Aorta (tissue), 5 donors: ENCODE data around the gene DOK6. TPM values are rescaled to one million over a fixed set of nuclear protein-coding genes. Genes with fewer than 3 reads are reported as not detected.

Experiments used
- ATAC-seq: fragments of 200-7000 bp; cut with Tn5 transposase; one replicate; pipeline ENCODE4 v1.9.1; 2022; ENCODE audit warnings: moderate library complexity; ENCODE audit not compliant: low FRiP score
- DNase-seq, 2 donors: peaks; one replicate each; pipeline ENCODE4 v3.0.0-alpha.2; 2020
- H3K27ac ChIP-seq, 2 donors: one replicate each; pipeline ENCODE4 v1.5.1; 2013; ENCODE audit warnings: low read length in 2 of 2, mild to moderate bottlenecking in 2 of 2, moderate library complexity in 2 of 2, control low read depth in 1 of 2, inconsistent platforms in 1 of 2, low read depth in 1 of 2
- H3K27me3 ChIP-seq, 2 donors: one replicate each; pipeline ENCODE4 v1.6.1; 2013; ENCODE audit warnings: control low read depth in 1 of 2, low read length in 1 of 2, mild to moderate bottlenecking in 1 of 2, moderate library complexity in 1 of 2; ENCODE audit not compliant: insufficient read depth in 2 of 2, control insufficient read depth in 1 of 2
- H3K36me3 ChIP-seq, 2 donors: one replicate each; pipeline ENCODE4 v1.6.1; 2013; ENCODE audit warnings: control low read depth in 1 of 2, low read length in 1 of 2, mild to moderate bottlenecking in 1 of 2; ENCODE audit not compliant: insufficient read depth in 2 of 2, control insufficient read depth in 1 of 2
- H3K4me1 ChIP-seq, 2 donors: one replicate each; pipeline ENCODE4 v1.6.1; 2013; ENCODE audit warnings: low read length in 2 of 2, control low read depth in 1 of 2, mild to moderate bottlenecking in 1 of 2, moderate library complexity in 1 of 2; ENCODE audit not compliant: insufficient read depth in 2 of 2, control insufficient read depth in 1 of 2
- H3K4me3 ChIP-seq, 2 donors: one replicate each; pipeline ENCODE4 v1.5.1; 2013; ENCODE audit warnings: low read length in 2 of 2, control low read depth in 1 of 2, mild to moderate bottlenecking in 1 of 2
- H3K9me3 ChIP-seq: one replicate; pipeline ENCODE4 v1.6.1; 2013; ENCODE audit warnings: mild to moderate bottlenecking, low read length; ENCODE audit not compliant: control insufficient read depth
- WGBS, 2 donors: extraction: QIAGEN DNeasy Blood & Tissue Kit; methylation state at CpG; one replicate each; pipeline ENCODE4 v1.1.7; 2013; 5-methylcytosine and 5-hydroxymethylcytosine counted together
- intact Hi-C, 2 donors: fragments of 100-400 bp; cut with DNase I; formaldehyde crosslinking; loops; one replicate each; pipeline versions ENCODE4 v1.14.2 to v1.15.0; 2022
- polyA plus RNA-seq, 2 donors: library from polyadenylated mRNA; stranded (reverse); fragments of 200-250 nt; gene quantifications; one replicate each; pipeline ENCODE4 v1.2.3, GENCODE V29; 2013
- total RNA-seq, 2 donors: library from RNA; stranded (reverse); fragmentation: NEBNext Ultra II Directional; extraction: Animal tissue kit (Norgen Biotek cat#: 25700); gene quantifications; one replicate each; pipeline ENCODE4 v1.2.1, GENCODE V29; 2021
- donor health status: healthy with polysubstance abuse.
- donor health status: Bipolar disorder and iron deficiency.
- donor health status: DM: no; HTN: no; CAD: no.
- donor health status: DM: no; HTN: no; CAD: no.
- donor health status: DM: yes; HTN: yes; CAD: no.

Gene DOK6
- total and polyA plus RNA-seq, 4 donors, result 1.2 to 6.3 (median 3.9) TPM

- no peaks in the 10 kb centered on the region for H3K9me3 ChIP-seq
- intact Hi-C loops, result no loop called here
- WGBS, 2 donors, result 92 to 94% methylated on average over 3 of the region's 3 CpGs
Observed at GRCh38 chr18:69697689-69698088, 297.0 kb downstream of the DOK6 start.

DNA sequence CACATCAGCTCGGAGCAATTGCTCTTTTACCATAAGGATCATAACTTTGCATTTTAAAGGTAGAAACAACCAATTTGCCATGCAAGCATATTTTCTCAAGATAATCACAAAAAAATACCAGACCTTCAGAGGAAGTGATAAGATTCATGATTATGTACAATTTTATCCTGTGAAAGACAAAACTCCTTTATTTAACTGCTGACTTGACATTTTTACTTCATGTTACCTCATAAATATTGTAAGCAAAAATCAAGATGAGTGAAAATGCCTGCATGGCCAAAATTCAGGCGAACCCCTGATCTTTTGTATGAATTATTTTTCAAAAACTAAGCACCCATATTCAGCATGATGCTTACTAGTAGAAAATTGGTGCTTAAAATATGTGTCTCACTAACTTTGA lies 300.6 kb downstream of the DOK6 start:
- Histone ChIP-seq H3K27ac (no peak overlapping the region), H3K4me1 (no peaks in the 10 kb centered on the region), H3K9me3 (no peaks in the 10 kb centered on the region), H3K4me3 (no peak overlapping the region), H3K27me3 (no peaks in the 10 kb centered on the region), H3K36me3 (no peaks in the 10 kb centered on the region)
- WGBS, 2 donors, result 91 to 93% methylated on average over 2 of the region's 2 CpGs
- intact Hi-C loops, result no loop called here
- no peak for ATAC-seq
- no peak for DNase-seq

More at GRCh38 chr18:69697689-69698088, 297.0 kb downstream of the DOK6 start:
- Histone ChIP-seq H3K36me3 (no peaks in the 10 kb centered on the region), H3K4me1 (no peaks in the 10 kb centered on the region), H3K27me3 (no peaks in the 10 kb centered on the region), H3K27ac (no peak overlapping the region), H3K4me3 (no peak overlapping the region)
- ATAC-seq (no peak), DNase-seq (no peak)

DNA sequence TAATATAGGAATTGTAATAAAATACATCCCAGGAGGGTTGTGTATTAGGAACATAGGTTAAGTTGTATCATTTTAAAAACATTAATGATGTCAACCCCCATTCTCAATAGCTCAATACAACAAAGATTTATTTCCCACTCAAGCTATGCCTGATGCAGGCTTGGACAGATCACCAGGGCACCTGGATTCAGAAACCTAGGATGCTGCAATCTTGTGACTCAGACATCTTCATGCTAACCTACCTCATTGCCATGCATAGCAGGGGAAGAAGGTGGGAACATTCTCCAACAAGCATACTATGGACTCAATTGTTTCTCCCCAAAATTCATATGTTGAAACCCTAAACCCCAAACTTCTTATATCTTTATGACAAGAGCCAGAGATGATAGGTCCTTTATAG lies 302.8 kb downstream of the DOK6 start:
- no peak for ATAC-seq
- no peak overlapping the region for H3K27ac ChIP-seq
- DNase-seq, result no peak
- intact Hi-C loops, result no loop called here
- H3K9me3 ChIP-seq, result no peaks in the 10 kb centered on the region
- no peak overlapping the region for H3K4me3 ChIP-seq
- no peaks in the 10 kb centered on the region for H3K27me3 ChIP-seq
- H3K36me3 ChIP-seq, result no peaks in the 10 kb centered on the region
- H3K4me1 ChIP-seq, result no peaks in the 10 kb centered on the region

DNA sequence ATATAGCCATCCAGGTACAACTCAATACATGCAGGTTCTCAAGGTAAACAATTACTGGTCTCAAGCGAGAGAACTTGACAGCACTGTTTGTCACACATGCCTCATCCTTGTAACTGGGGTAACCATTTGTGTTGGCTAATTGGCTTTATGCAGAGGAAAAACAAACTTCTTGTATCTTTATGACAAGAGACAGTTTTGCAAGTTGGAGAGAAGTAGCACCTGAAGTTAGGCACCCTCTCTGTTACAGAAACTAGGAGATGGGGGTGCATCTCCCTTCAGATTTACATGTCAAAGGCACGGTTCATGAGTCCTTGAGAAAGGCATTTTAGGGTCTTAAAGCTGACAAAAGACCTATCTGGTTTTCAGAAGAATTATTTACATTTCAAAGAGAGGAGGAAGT lies 305.3 kb downstream of the DOK6 start:
- DNase-seq, result no peak
- no peak for ATAC-seq
- 78 to 83% methylated on average over 2 of the region's 2 CpGs for WGBS, 2 donors
- no peak overlapping the region for H3K27ac ChIP-seq
- no peaks in the 10 kb centered on the region for H3K9me3 ChIP-seq
- no peak overlapping the region for H3K4me3 ChIP-seq
- no peaks in the 10 kb centered on the region for H3K27me3 ChIP-seq
- H3K4me1 ChIP-seq, result no peaks in the 10 kb centered on the region
- intact Hi-C loops, result no loop called here
- H3K36me3 ChIP-seq, result no peaks in the 10 kb centered on the region

- WGBS, 2 donors, result 76 to 84% methylated on average over 7 of the region's 7 CpGs
Observed at GRCh38 chr18:69708844-69709243, 308.2 kb downstream of the DOK6 start.

DNA sequence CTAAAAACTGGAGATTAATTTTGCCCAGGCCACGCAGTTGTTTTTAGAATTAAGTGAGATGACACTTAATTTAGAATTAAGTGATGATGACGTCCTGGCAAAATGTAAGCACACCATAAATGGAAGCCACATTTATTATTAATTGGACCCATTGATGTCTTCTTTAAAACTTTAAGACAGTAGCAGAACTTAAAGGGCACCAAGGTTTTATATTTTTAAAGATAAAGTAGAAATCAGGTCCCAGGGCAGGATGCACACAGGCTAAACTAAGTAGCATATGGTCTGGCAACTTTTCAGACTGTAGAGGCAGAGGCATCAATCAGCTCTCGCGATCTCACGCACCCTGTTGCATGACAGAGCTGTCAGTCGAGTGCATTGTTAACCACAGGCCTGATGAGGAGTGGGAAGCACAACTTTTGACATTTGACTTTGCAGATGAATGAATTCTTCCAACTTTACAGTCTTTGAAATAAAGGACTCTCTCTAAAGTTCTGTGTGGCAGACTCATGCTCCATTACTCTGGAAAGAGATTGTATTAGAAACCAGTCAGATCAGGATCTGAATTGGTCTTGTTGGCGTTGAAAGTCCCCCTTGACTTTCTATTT lies 314.6 kb downstream of the DOK6 start:
- Histone ChIP-seq H3K36me3 (no peaks in the 10 kb centered on the region), H3K9me3 (peaks cover 10% of the 10 kb centered on the region), H3K27me3 (no peaks in the 10 kb centered on the region), H3K4me1 (no peaks in the 10 kb centered on the region), H3K4me3 (no peak overlapping the region), H3K27ac (no peak overlapping the region)
- WGBS, 2 donors, result 83 to 84% methylated on average over 7 of the region's 7 CpGs
- intact Hi-C loops, result no loop called here
- DNase-seq (no peak), ATAC-seq (no peak)

More at GRCh38 chr18:69708844-69709243, 308.2 kb downstream of the DOK6 start:
- Histone ChIP-seq H3K27me3 (no peaks in the 10 kb centered on the region), H3K4me3 (no peak overlapping the region), H3K9me3 (no peaks in the 10 kb centered on the region), H3K4me1 (no peaks in the 10 kb centered on the region), H3K27ac (no peak overlapping the region), H3K36me3 (no peaks in the 10 kb centered on the region)
- DNase-seq (no peak), ATAC-seq (no peak)
- intact Hi-C loops, result no loop called here

GRCh38 chr18:69717586-69717985 lies 316.9 kb downstream of the DOK6 start:
- no peak overlapping the region for H3K27ac ChIP-seq
- peaks cover 12% of the 10 kb centered on the region for H3K9me3 ChIP-seq
- ATAC-seq (no peak), DNase-seq (no peak)
- intact Hi-C loops, result no loop called here
- H3K4me3 ChIP-seq, result no peak overlapping the region
- no peaks in the 10 kb centered on the region for H3K4me1 ChIP-seq
- H3K27me3 ChIP-seq, result no peaks in the 10 kb centered on the region
- WGBS, 2 donors, result 92 to 93% methylated on average over 2 of the region's 2 CpGs
- no peaks in the 10 kb centered on the region for H3K36me3 ChIP-seq

- WGBS, 2 donors, result 93 to 95% methylated on average over 1 of the region's 1 CpG
- intact Hi-C loops, result no loop called here
- DNase-seq (no peak), ATAC-seq (no peak)
- Histone ChIP-seq H3K36me3 (no peaks in the 10 kb centered on the region), H3K4me1 (no peaks in the 10 kb centered on the region), H3K4me3 (no peak overlapping the region), H3K9me3 (peaks cover 12% of the 10 kb centered on the region), H3K27ac (no peak overlapping the region), H3K27me3 (no peaks in the 10 kb centered on the region)
Observed at GRCh38 chr18:69718912-69719547, 318.3 kb downstream of the DOK6 start.

DNA sequence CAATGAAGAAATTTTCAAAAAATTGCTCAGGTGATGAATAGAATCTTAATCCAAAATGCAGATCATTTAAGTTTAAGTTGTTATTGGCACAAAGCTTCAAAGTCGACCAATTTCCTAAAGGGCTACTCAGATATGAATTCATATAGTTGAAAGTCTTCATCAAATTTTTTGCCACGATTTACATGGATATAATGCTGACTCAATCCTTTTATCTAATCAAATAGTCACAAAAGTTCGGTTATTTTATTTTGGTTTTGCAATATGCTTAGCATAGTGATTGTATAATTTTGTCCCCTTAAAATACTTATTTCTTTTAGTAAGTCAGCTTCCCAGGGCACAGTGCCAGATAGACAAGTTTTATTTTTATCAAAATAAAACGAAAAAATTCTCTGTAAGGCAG lies 319.7 kb downstream of the DOK6 start:
- Histone ChIP-seq H3K27ac (no peak overlapping the region), H3K4me1 (no peaks in the 10 kb centered on the region), H3K9me3 (peaks cover 12% of the 10 kb centered on the region), H3K4me3 (no peak overlapping the region), H3K27me3 (no peaks in the 10 kb centered on the region), H3K36me3 (no peaks in the 10 kb centered on the region)
- 25 to 31% methylated on average over 4 of the region's 4 CpGs for WGBS, 2 donors
- DNase-seq (no peak), ATAC-seq (no peak)
- intact Hi-C loops, result no loop called here
